H1 (cell line): ENCODE results near the gene C19orf44. TPM values are rescaled to one million over a fixed set of nuclear protein-coding genes. Genes with fewer than 3 reads are reported as not detected.

Experiments used
- CTCF ChIA-PET: fragments of 300-600 bp; sonication (Branson Sonifier 250); formaldehyde crosslinking; loops from one replicate; lab custom pipeline; 2021; ENCODE audit not compliant: partially characterized antibody; lab: Charles Lee
- POLR2A ChIA-PET: fragments of 300-600 bp; sonication (Branson Sonifier 250); formaldehyde crosslinking; loops from one replicate; lab custom pipeline; 2021; ENCODE audit warnings: inconsistent platforms; ENCODE audit not compliant: partially characterized antibody; lab: Charles Lee
- DNase-seq, 2 experiments: peaks; one replicate each; pipeline versions ENCODE4 v3.0.0 to v3.0.0-alpha.2; 2010 to 2022; ENCODE audit warnings: low spot score in 2 of 2, low read depth in 1 of 2, mixed read lengths in 1 of 2
- FAIRE-seq: peaks from 2 replicates; lab custom pipeline; 2011; peaks lifted over from hg19 to GRCh38; lab: Jason Lieb, UNC
- H2AFZ ChIP-seq: 2 replicates; pipeline ENCODE4 v1.8.1; 2012; ENCODE audit warnings: low read length, inconsistent platforms
- H2AK5ac ChIP-seq: 2 replicates; pipeline ENCODE4 v1.6.1; 2013; ENCODE audit warnings: low read depth, low read length
- H2BK120ac ChIP-seq: replicated peaks from 2 replicates; pipeline ENCODE3; 2013; ENCODE audit warnings: low read depth, low read length, inconsistent platforms
- H2BK12ac ChIP-seq: 2 replicates; pipeline ENCODE4 v1.6.1; 2013; ENCODE audit warnings: low read depth, low read length
- H2BK15ac ChIP-seq: 2 replicates; pipeline ENCODE4 v1.6.1; 2013; ENCODE audit warnings: low read length
- H2BK20ac ChIP-seq: 2 replicates; pipeline ENCODE4 v1.6.1; 2013; ENCODE audit warnings: low read length
- H2BK5ac ChIP-seq: 2 replicates; pipeline ENCODE4 v1.6.1; 2013; ENCODE audit warnings: low read depth, low read length
- H3K14ac ChIP-seq: 2 replicates; pipeline ENCODE4 v1.6.1; 2013; ENCODE audit warnings: inconsistent platforms; ENCODE audit not compliant: insufficient read length
- H3K18ac ChIP-seq: 2 replicates; pipeline ENCODE4 v1.6.1; 2013; ENCODE audit warnings: low read length; ENCODE audit errors: extremely low read depth
- H3K23ac ChIP-seq: 2 replicates; pipeline ENCODE4 v1.6.1; 2013; ENCODE audit warnings: inconsistent platforms; ENCODE audit not compliant: insufficient read length
- H3K23me2 ChIP-seq: 2 replicates; pipeline ENCODE4 v1.6.1; 2013; ENCODE audit warnings: low read depth, low read length
- H3K27ac ChIP-seq: 2 replicates; pipeline ENCODE4 v1.6.1; 2011; ENCODE audit warnings: low read depth, low read length, inconsistent platforms
- H3K27me3 ChIP-seq, 4 experiments: replicated peaks in 1 of 4; 1 replicate in 1 of 4; 2 replicates in 3 of 4; pipeline versions ENCODE4 v1.6.1 to v1.8.1; 2011 to 2013; ENCODE audit warnings: low read length in 3 of 4, mild to moderate bottlenecking in 3 of 4, inconsistent platforms in 2 of 4, mixed read lengths in 2 of 4, moderate library complexity in 1 of 4; ENCODE audit not compliant: control insufficient read depth in 3 of 4, insufficient read depth in 3 of 4; ENCODE audit errors: extremely low read depth in 1 of 4
- H3K36me3 ChIP-seq, 4 experiments: 2 replicates each; pipeline versions ENCODE4 v1.6.1 to v1.8.1; 2011 to 2013; ENCODE audit warnings: mild to moderate bottlenecking in 4 of 4, low read length in 3 of 4, moderate library complexity in 2 of 4, control low read depth in 1 of 4, inconsistent platforms in 1 of 4; ENCODE audit not compliant: insufficient read depth in 4 of 4, control insufficient read depth in 2 of 4
- H3K4ac ChIP-seq: replicated peaks from 2 replicates; pipeline ENCODE3; 2013; ENCODE audit warnings: low read length, low read depth, mixed read lengths, inconsistent platforms; ENCODE audit not compliant: insufficient read length
- H3K4me1 ChIP-seq, 4 experiments: replicated peaks in 1 of 4; 1 replicate in 1 of 4; 2 replicates in 3 of 4; pipeline versions ENCODE4 v1.6.1 to v1.8.1; 2011 to 2013; ENCODE audit warnings: low read length in 3 of 4, inconsistent platforms in 2 of 4, mixed read lengths in 1 of 4; ENCODE audit not compliant: insufficient read depth in 4 of 4, control insufficient read depth in 3 of 4
- H3K4me2 ChIP-seq, 2 experiments: 2 replicates each; pipeline versions ENCODE4 v1.6.1 to v1.8.1; 2011 to 2013; ENCODE audit warnings: low read depth in 2 of 2, low read length in 2 of 2, control low read depth in 1 of 2, inconsistent platforms in 1 of 2, mild to moderate bottlenecking in 1 of 2; ENCODE audit not compliant: insufficient read depth in 1 of 2
- H3K4me3 ChIP-seq, 4 experiments: fragments of 200-600, 300-600 bp in 1 of 4; sonication (generic), shearing (Covaris generic), sonication (Bioruptor Twin) in 1 of 4; 2 replicates each; pipeline versions ENCODE4 v1.5.1 to v1.8.1; 2011 to 2016; ENCODE audit warnings: low read length in 4 of 4, low read depth in 3 of 4, control low read depth in 2 of 4, inconsistent platforms in 2 of 4, mild to moderate bottlenecking in 2 of 4, mixed read lengths in 1 of 4, moderate library complexity in 1 of 4; ENCODE audit not compliant: insufficient read depth in 2 of 4; ENCODE audit errors: extremely low read depth in 1 of 4
- H3K56ac ChIP-seq: replicated peaks from 2 replicates; pipeline ENCODE3; 2013; ENCODE audit warnings: low read depth, mild to moderate bottlenecking, mixed read lengths, low read length, inconsistent platforms; ENCODE audit not compliant: insufficient read length
- H3K79me1 ChIP-seq: 2 replicates; pipeline ENCODE4 v1.6.1; 2013; ENCODE audit warnings: low read depth, low read length, control low read depth
- H3K79me2 ChIP-seq, 2 experiments: 2 replicates each; pipeline versions ENCODE4 v1.6.1 to v1.8.1; 2012 to 2013; ENCODE audit warnings: low read length in 2 of 2, mild to moderate bottlenecking in 2 of 2, inconsistent platforms in 1 of 2; ENCODE audit not compliant: insufficient read depth in 2 of 2, control insufficient read depth in 1 of 2
- H3K9ac ChIP-seq, 4 experiments: replicated peaks in 1 of 4; 1 replicate in 1 of 4; 2 replicates in 3 of 4; pipeline versions ENCODE4 v1.6.1 to v1.8.1; 2011 to 2013; ENCODE audit warnings: low read depth in 3 of 4, low read length in 3 of 4, control low read depth in 2 of 4, mild to moderate bottlenecking in 2 of 4, moderate library complexity in 2 of 4, inconsistent platforms in 1 of 4; ENCODE audit errors: extremely low read depth in 1 of 4
- H3K9me3 ChIP-seq, 2 experiments: 2 replicates each; pipeline versions ENCODE4 v1.6.1 to v1.8.1; 2012 to 2013; ENCODE audit warnings: mild to moderate bottlenecking in 2 of 2, moderate library complexity in 2 of 2, control low read depth in 1 of 2, inconsistent platforms in 1 of 2, low read depth in 1 of 2, low read length in 1 of 2, mixed read lengths in 1 of 2; ENCODE audit not compliant: insufficient read depth in 2 of 2
- H4K20me1 ChIP-seq, 2 experiments: replicated peaks in 1 of 2; 2 replicates each; pipeline versions ENCODE3 to v1.8.1; 2011 to 2013; ENCODE audit warnings: inconsistent platforms in 2 of 2, low read length in 2 of 2, mild to moderate bottlenecking in 1 of 2; ENCODE audit not compliant: insufficient read depth in 2 of 2, control insufficient read depth in 1 of 2
- H4K5ac ChIP-seq: 2 replicates; pipeline ENCODE4 v1.6.1; 2013; ENCODE audit warnings: low read length, low read depth, mixed read lengths, inconsistent platforms; ENCODE audit not compliant: insufficient read length
- H4K8ac ChIP-seq: 2 replicates; pipeline ENCODE4 v1.8.0; 2013; ENCODE audit warnings: mild to moderate bottlenecking, moderate library complexity, low read length, inconsistent platforms; ENCODE audit not compliant: insufficient read depth; ENCODE audit errors: extremely low read depth
- H4K91ac ChIP-seq: replicated peaks from 2 replicates; pipeline ENCODE3; 2013; ENCODE audit warnings: low read length, mixed read lengths, inconsistent platforms; ENCODE audit not compliant: insufficient read length
- BACH1 ChIP-seq: IDR thresholded peaks from 2 replicates; pipeline ENCODE4 v1.6.1; 2012; ENCODE audit warnings: low read length, improper control_type of control experiment
- CBX8 ChIP-seq: fragments of 300-800, 300-1000 bp; sonication (generic); IDR thresholded peaks from 2 replicates; pipeline ENCODE4 v1.7.1; 2016; ENCODE audit warnings: low read depth, low read length, borderline replicate concordance
- FOSL1 ChIP-seq: IDR thresholded peaks from 2 replicates; pipeline ENCODE4 v1.6.1; 2011; ENCODE audit warnings: mild to moderate bottlenecking, low read depth, low read length, moderate library complexity; ENCODE audit not compliant: insufficient read depth
- HDAC6 ChIP-seq: IDR thresholded peaks from one replicate; pipeline ENCODE4 v1.7.1; 2012; ENCODE audit warnings: low read depth, mild to moderate bottlenecking, inconsistent platforms, low read length, moderate library complexity
- RNF2 ChIP-seq: fragments of 200-900, 300-1000 bp; sonication (generic); IDR thresholded peaks from 2 replicates; pipeline ENCODE4 v1.7.1; 2016; ENCODE audit warnings: borderline replicate concordance, low read depth, mild to moderate bottlenecking, antibody characterized with exemption, low read length; ENCODE audit not compliant: poor library complexity, severe bottlenecking; ENCODE audit errors: missing control alignments
- SP2 ChIP-seq: IDR thresholded peaks from 2 replicates; pipeline ENCODE4 v1.6.1; 2012; ENCODE audit warnings: mild to moderate bottlenecking, low read length, inconsistent platforms
- SP4 ChIP-seq: IDR thresholded peaks from 2 replicates; pipeline ENCODE4 v1.6.1; 2012; ENCODE audit warnings: low read length, inconsistent platforms
- TBP ChIP-seq: IDR thresholded peaks from 2 replicates; pipeline ENCODE4 v1.6.1; 2011; ENCODE audit warnings: low read depth, low read length, improper control_type of control experiment
- WGBS, 2 experiments: shearing (Covaris generic) in 1 of 2; methylation state at CpG; one replicate each; pipeline versions ENCODE4 v1.1.6 to v1.1.7; 2013 to 2015; ENCODE audit warnings: low lambda C conversion rate in 2 of 2, mixed read lengths in 2 of 2, inconsistent platforms in 1 of 2, low coverage in 1 of 2, missing lambda C conversion rate in 1 of 2; ENCODE audit not compliant: insufficient replicate concordance in 2 of 2, insufficient coverage in 1 of 2, insufficient read length in 1 of 2; ENCODE audit errors: extremely low coverage in 1 of 2, missing lambda C conversion rate in 1 of 2; 5-methylcytosine and 5-hydroxymethylcytosine counted together
- polyA plus RNA-seq, 7 experiments: library from polyadenylated mRNA; depleted of rRNA in 3 of 7; stranded (reverse) in 5 of 7; unstranded in 2 of 7; fragments of >200 nt in 5 of 7; fragments of 200-250 nt in 2 of 7; gene quantifications; 1 replicate in 5 of 7; 2 replicates in 1 of 7; 4 replicates in 1 of 7; pipeline versions ENCODE4 v1.2.1 to v1.2.3, GENCODE V29; 2011 to 2013; ENCODE audit warnings: missing spikeins in 2 of 7, mixed read lengths in 2 of 7
- total RNA-seq: library from RNA; stranded (reverse); fragmentation: NEBNext Ultra II Directional; extraction: Animal tissue kit (Norgen Biotek cat#: 25700); gene quantifications from 2 replicates; pipeline ENCODE4 v1.2.1, GENCODE V29; 2021
- TF ChIP-seq, protein P1 (sequence below), 3 experiments: IDR thresholded peaks; 1 replicate in 2 of 3; 2 replicates in 1 of 3; pipeline versions ENCODE4 v1.5.1 to v1.6.1; 2011; ENCODE audit warnings: low read length in 3 of 3, mild to moderate bottlenecking in 3 of 3, inconsistent platforms in 2 of 3, low read depth in 1 of 3, moderate library complexity in 1 of 3; ENCODE audit not compliant: insufficient read depth in 1 of 3; ENCODE audit errors: control extremely low read depth in 1 of 3

C19orf44 gene
- total and polyA plus RNA-seq, 2 of the 8 experiments (the other 6 are each of a cell fraction or from before 2014, with no cell fraction given) = 2.1 to 4.5 TPM

DNA sequence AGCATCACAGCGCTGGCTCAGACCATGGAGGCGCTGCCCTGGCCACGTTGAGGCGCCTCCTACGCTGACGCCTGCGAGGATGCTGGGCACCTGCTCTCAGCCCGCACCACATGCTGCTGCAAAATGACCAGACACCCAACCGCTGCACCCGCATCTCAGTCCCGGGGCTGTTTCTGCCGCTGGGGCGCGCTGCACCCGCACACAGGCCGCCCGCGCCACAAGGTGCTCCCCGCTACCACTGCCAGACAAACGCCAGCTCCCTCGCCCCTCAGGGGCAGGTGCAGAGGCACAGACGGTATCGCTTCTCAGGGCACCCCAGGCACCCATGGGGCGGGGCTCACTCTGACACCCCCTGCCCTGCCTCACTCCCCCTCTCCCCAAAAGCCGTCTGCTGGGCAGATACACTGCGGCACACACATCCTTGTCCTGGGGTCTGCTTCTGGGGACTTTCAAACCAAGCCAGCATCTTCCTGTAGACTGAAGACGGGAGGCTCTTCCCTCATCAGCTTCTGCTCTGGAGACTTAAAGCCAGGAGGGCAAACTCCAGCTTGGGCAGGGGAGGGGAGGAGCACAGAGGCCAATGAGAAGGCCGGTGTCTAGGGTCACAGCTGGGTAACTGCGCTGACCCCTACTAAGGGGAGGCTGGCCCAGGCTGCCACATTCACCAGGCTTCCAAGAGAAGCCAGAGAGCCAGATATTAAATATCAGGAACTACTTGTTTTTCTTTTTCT lies 29.7 kb downstream of the C19orf44 start:
- H3K4me1 ChIP-seq = no peaks in the 10 kb centered on the region
- WGBS, 2 experiments = 94% methylated on average over 27 of the region's 29 CpGs; no CpG with 5 or more reads in 1 of the 2 experiments
- H3K23me2 ChIP-seq = no peaks in the 10 kb centered on the region
- H2BK20ac ChIP-seq = no peak overlapping the region
- H3K27me3 ChIP-seq = no peaks in the 10 kb centered on the region
- ChIA-PET CTCF (interaction anchor here (3.6 kb wide), 1 partner anchor 8 kb away, joined by 15 read pairs; no protein-coding TSS in a partner anchor), POLR2A (interaction anchor here (0.6 to 2.3 kb wide), 4 partner anchors 9 to 28 kb away, joined by 4 to 9 read pairs (median 6); no protein-coding TSS in a partner anchor)
- H3K18ac ChIP-seq = no peak overlapping the region
- no peak overlapping the region for H3K4ac ChIP-seq
- H4K5ac ChIP-seq = no peak overlapping the region
- no peak overlapping the region; the same call in 1 of the 2 replicates for H2BK5ac ChIP-seq
- H3K79me1 ChIP-seq = no peaks in the 10 kb centered on the region
- H3K9me3 ChIP-seq = no peaks in the 10 kb centered on the region
- H2BK120ac ChIP-seq = no peak overlapping the region
- H3K79me2 ChIP-seq = no peaks in the 10 kb centered on the region
- no peak overlapping the region for H2AK5ac ChIP-seq
- no peak overlapping the region for H3K56ac ChIP-seq
- H3K36me3 ChIP-seq = peaks cover 36 to 88% (median 75%) of the 10 kb centered on the region in 4 experiments
- no peak for TF ChIP-seq SP4
- no peak for TF ChIP-seq RNF2
- TF ChIP-seq TBP = no peak
- no peak for TF ChIP-seq FOSL1
- TF ChIP-seq, protein P1, sequence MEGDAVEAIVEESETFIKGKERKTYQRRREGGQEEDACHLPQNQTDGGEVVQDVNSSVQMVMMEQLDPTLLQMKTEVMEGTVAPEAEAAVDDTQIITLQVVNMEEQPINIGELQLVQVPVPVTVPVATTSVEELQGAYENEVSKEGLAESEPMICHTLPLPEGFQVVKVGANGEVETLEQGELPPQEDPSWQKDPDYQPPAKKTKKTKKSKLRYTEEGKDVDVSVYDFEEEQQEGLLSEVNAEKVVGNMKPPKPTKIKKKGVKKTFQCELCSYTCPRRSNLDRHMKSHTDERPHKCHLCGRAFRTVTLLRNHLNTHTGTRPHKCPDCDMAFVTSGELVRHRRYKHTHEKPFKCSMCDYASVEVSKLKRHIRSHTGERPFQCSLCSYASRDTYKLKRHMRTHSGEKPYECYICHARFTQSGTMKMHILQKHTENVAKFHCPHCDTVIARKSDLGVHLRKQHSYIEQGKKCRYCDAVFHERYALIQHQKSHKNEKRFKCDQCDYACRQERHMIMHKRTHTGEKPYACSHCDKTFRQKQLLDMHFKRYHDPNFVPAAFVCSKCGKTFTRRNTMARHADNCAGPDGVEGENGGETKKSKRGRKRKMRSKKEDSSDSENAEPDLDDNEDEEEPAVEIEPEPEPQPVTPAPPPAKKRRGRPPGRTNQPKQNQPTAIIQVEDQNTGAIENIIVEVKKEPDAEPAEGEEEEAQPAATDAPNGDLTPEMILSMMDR (IDR thresholded peaks at IDR 0.05; ENCODE audit: control extremely low read depth in 1 of 3, insufficient read depth in 1 of 3, low read depth in 1 of 3, low read length in 3 of 3) = no peak
- TF ChIP-seq BACH1 = no peak
- TF ChIP-seq SP2 = no peak
- no peak for TF ChIP-seq CBX8
- no peak for TF ChIP-seq HDAC6
- no peak overlapping the region for H3K4me2 ChIP-seq
- no peak for FAIRE-seq
- no peak overlapping the region for H3K27ac ChIP-seq
- DNase-seq = no peak
- H2BK12ac ChIP-seq = no peak overlapping the region
- H3K9ac ChIP-seq = no peak overlapping the region
- H3K4me3 ChIP-seq = no peak overlapping the region
- H3K23ac ChIP-seq = no peak overlapping the region
- H4K91ac ChIP-seq = no peak overlapping the region
- H2BK15ac ChIP-seq = no peak overlapping the region
- H2AFZ ChIP-seq = no peak overlapping the region
- H4K8ac ChIP-seq = peak overlapping the region; percentile 79; the same call in 1 of the 2 replicates
- H3K14ac ChIP-seq = no peak overlapping the region
- peaks cover 2 to 30% of the 10 kb centered on the region in 2 experiments for H4K20me1 ChIP-seq
